B cell (primary cell): ENCODE data around the gene EPN2.

Experiments used
- EZH2 ChIP-seq: IDR thresholded peaks from 2 replicates; pipeline ENCODE4 v1.6.1; 2012; ENCODE audit warnings: borderline replicate concordance, low read depth, mild to moderate bottlenecking, moderate library complexity, low read length; ENCODE audit not compliant: insufficient read depth, poor library complexity, severe bottlenecking
- TF ChIP-seq, protein P1 (sequence below): fragments of 200-600 bp; IDR thresholded peaks from one replicate; pipeline ENCODE4 v1.8.0; 2022; ENCODE audit warnings: antibody characterized with exemption, mild to moderate bottlenecking

DNA sequence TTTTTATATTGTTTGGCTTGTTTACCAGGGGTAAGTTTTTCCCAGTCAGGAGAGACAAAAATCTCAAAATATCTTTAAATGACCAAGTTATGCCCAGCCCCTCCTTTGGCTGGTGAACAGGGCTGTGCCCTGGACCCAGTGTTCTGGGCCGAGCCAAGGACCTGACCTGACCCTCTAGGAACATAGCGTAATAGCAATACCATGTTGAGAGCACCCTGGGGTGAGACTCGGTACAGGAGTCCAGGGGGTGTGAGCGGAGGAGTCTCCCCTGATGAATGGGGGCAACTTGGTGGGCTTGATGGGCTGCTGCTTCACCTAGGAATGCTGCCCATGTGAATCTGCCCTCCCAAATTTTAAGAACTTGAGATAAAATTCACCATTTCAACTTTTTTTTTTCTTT, 77.9 kb downstream of the EPN2 start:
- TF ChIP-seq, protein P1, sequence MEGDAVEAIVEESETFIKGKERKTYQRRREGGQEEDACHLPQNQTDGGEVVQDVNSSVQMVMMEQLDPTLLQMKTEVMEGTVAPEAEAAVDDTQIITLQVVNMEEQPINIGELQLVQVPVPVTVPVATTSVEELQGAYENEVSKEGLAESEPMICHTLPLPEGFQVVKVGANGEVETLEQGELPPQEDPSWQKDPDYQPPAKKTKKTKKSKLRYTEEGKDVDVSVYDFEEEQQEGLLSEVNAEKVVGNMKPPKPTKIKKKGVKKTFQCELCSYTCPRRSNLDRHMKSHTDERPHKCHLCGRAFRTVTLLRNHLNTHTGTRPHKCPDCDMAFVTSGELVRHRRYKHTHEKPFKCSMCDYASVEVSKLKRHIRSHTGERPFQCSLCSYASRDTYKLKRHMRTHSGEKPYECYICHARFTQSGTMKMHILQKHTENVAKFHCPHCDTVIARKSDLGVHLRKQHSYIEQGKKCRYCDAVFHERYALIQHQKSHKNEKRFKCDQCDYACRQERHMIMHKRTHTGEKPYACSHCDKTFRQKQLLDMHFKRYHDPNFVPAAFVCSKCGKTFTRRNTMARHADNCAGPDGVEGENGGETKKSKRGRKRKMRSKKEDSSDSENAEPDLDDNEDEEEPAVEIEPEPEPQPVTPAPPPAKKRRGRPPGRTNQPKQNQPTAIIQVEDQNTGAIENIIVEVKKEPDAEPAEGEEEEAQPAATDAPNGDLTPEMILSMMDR, result no peak
- TF ChIP-seq EZH2, result no peak
